CD4-positive, alpha-beta T cell (primary cell): ENCODE measurements around the gene MPO. TPM values are rescaled to one million over a fixed set of nuclear protein-coding genes. Genes with fewer than 3 reads are reported as not detected.

Source experiments
- ATAC-seq: fragments of 200-7000 bp; cut with Tn5 transposase; one replicate; pipeline ENCODE4 v1.10.0; 2022; ENCODE audit warnings: mild to moderate bottlenecking; ENCODE audit not compliant: poor library complexity
- CTCF ChIA-PET: fragments of 350-600 bp; sonication (Branson Sonifier 250); formaldehyde crosslinking; loops from one replicate; lab custom pipeline; 2021; ENCODE audit warnings: antibody characterized with exemption, inconsistent platforms; lab: Charles Lee
- POLR2A ChIA-PET: fragments of 350-600 bp; sonication (Branson Sonifier 250); formaldehyde crosslinking; loops from one replicate; lab custom pipeline; 2021; ENCODE audit warnings: antibody characterized with exemption, inconsistent platforms; lab: Charles Lee
- DNase-seq, 14 experiments: peaks; one replicate each; pipeline ENCODE4 v3.0.0-alpha.2; 2013 to 2020; ENCODE audit warnings: mixed read lengths in 2 of 14
- H3K27ac ChIP-seq, 2 donors: one replicate each; pipeline versions ENCODE4 v1.5.1 to v1.7.0; 2013; ENCODE audit warnings: low read length in 2 of 2, low read depth in 1 of 2, mild to moderate bottlenecking in 1 of 2
- H3K27me3 ChIP-seq, 2 experiments: 1 replicate in 1 of 2; 2 replicates in 1 of 2; pipeline versions ENCODE4 v1.6.1 to v1.7.0; 2013; ENCODE audit warnings: low read length in 2 of 2, control low read depth in 1 of 2, mild to moderate bottlenecking in 1 of 2, moderate library complexity in 1 of 2; ENCODE audit not compliant: insufficient read depth in 2 of 2, control insufficient read depth in 1 of 2
- H3K36me3 ChIP-seq: one replicate; pipeline ENCODE4 v1.6.1; 2013; ENCODE audit warnings: low read length, control low read depth; ENCODE audit not compliant: insufficient read depth
- H3K4me1 ChIP-seq: one replicate; pipeline ENCODE4 v1.6.1; 2013; ENCODE audit warnings: low read length, control low read depth; ENCODE audit not compliant: insufficient read depth
- H3K4me3 ChIP-seq: one replicate; pipeline ENCODE4 v1.5.1; 2013; ENCODE audit warnings: mild to moderate bottlenecking, low read length, moderate library complexity
- H3K9me3 ChIP-seq, 2 experiments: 1 replicate in 1 of 2; 2 replicates in 1 of 2; pipeline versions ENCODE4 v1.6.1 to v1.7.0; 2013; ENCODE audit warnings: low read length in 2 of 2, mild to moderate bottlenecking in 2 of 2, control low read depth in 1 of 2, moderate library complexity in 1 of 2; ENCODE audit not compliant: control insufficient read depth in 1 of 2, insufficient read depth in 1 of 2
- H3K27ac Mint-ChIP-seq: one replicate; pipeline ENCODE4 v1.8.0; 2020; ENCODE audit warnings: mixed read lengths
- H3K27me3 Mint-ChIP-seq: one replicate; pipeline ENCODE4 v1.8.0; 2021; ENCODE audit warnings: mixed read lengths
- H3K36me3 Mint-ChIP-seq: one replicate; pipeline ENCODE4 v1.8.0; 2021; ENCODE audit warnings: low read depth, mixed read lengths
- H3K4me1 Mint-ChIP-seq: one replicate; pipeline ENCODE4 v1.8.0; 2021; ENCODE audit warnings: low read depth, mixed read lengths
- H3K4me3 Mint-ChIP-seq: one replicate; pipeline ENCODE4 v1.8.0; 2020; ENCODE audit warnings: mild to moderate bottlenecking, mixed read lengths
- H3K9me3 Mint-ChIP-seq: one replicate; pipeline ENCODE4 v1.8.0; 2020; ENCODE audit warnings: mixed read lengths
- intact Hi-C, 2 experiments: fragments of 100-400 bp; cut with DNase I in 1 of 2; cut with micrococcal nuclease in 1 of 2; formaldehyde crosslinking; loops; one replicate each; pipeline versions ENCODE4 v1.15.1 to v1.9.0; 2023 to 2025; cut with DNase I, micrococcal nuclease
- total RNA-seq, 174 experiments: library from RNA in 2 of 174; stranded (reverse) in 2 of 174; gene quantifications; one replicate each; pipeline ENCODE4 v1.2.3 and lab custom pipeline; 2021 to 2026
- TF ChIP-seq, protein P1 (sequence below): fragments of 200-600 bp; IDR thresholded peaks from one replicate; pipeline ENCODE4 v1.8.0; 2022; ENCODE audit warnings: antibody characterized with exemption, mild to moderate bottlenecking

Gene MPO
- total RNA-seq, 2 experiments from 2014 or later, result 0.77 TPM; not detected in 1

DNA sequence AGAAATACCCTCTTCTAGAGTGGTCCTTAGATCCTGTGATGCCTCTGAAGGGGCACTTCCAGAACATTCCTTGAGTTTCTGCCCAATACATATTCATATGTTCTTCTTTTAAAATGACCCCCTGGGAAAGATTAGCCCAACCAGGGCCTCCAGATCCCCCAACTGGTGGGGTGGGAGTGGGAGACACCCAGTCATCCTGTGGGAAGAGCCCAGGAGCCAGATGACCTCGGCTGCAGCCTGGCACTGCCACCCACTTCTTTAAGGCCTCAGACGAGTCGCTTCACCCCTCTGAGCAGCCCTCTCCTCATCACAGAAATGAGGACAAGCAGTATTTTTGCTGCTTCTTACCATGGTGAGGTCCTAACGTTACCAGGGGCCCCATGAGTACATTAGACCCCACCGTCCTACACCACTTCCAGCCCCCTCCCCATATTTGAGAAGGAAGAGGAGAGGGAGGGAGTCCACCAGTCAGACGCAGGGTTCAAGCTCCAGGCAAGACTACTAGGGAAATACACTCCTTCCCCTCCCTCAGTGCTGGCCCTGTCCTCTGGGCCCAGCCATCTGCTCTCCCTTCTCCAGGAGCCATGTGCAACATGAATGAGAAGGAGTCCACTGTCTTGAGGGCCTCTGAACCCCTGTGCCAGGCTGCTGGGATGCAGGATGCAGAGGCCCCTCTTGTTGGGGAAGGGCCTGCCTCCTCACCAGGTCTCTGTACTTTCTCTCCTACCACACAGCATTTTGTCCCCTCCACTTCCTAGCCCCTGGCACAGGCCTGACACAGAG, 11.8 kb downstream of the MPO start:
- no peaks in the 10 kb centered on the region for H3K4me1 Mint-ChIP-seq
- H3K27me3 Mint-ChIP-seq, result peaks cover 38% of the 10 kb centered on the region
- H3K36me3 Mint-ChIP-seq, result no peaks in the 10 kb centered on the region
- POLR2A ChIA-PET, result no interaction called here
- Histone ChIP-seq H3K4me3 (no peak overlapping the region), H3K27me3 (peaks cover 14 to 16% of the 10 kb centered on the region in 2 experiments), H3K36me3 (no peaks in the 10 kb centered on the region), H3K4me1 (no peaks in the 10 kb centered on the region), H3K27ac (no peak overlapping the region), H3K9me3 (no peaks in the 10 kb centered on the region)
- intact Hi-C loops, result no loop called here
- no peak overlapping the region for H3K27ac Mint-ChIP-seq
- no peak for ATAC-seq
- TF ChIP-seq, protein P1, sequence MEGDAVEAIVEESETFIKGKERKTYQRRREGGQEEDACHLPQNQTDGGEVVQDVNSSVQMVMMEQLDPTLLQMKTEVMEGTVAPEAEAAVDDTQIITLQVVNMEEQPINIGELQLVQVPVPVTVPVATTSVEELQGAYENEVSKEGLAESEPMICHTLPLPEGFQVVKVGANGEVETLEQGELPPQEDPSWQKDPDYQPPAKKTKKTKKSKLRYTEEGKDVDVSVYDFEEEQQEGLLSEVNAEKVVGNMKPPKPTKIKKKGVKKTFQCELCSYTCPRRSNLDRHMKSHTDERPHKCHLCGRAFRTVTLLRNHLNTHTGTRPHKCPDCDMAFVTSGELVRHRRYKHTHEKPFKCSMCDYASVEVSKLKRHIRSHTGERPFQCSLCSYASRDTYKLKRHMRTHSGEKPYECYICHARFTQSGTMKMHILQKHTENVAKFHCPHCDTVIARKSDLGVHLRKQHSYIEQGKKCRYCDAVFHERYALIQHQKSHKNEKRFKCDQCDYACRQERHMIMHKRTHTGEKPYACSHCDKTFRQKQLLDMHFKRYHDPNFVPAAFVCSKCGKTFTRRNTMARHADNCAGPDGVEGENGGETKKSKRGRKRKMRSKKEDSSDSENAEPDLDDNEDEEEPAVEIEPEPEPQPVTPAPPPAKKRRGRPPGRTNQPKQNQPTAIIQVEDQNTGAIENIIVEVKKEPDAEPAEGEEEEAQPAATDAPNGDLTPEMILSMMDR, result no peak
- no peaks in the 10 kb centered on the region for H3K9me3 Mint-ChIP-seq
- H3K4me3 Mint-ChIP-seq, result no peak overlapping the region
- DNase-seq, result no peak
- CTCF ChIA-PET, result no interaction called here

- ChIA-PET CTCF (no interaction called here), POLR2A (no interaction called here)
- TF ChIP-seq, protein P1, result no peak
- Mint-ChIP-seq H3K4me1 (no peaks in the 10 kb centered on the region), H3K36me3 (no peaks in the 10 kb centered on the region), H3K27me3 (peaks cover 44% of the 10 kb centered on the region), H3K4me3 (no peak overlapping the region), H3K9me3 (no peaks in the 10 kb centered on the region), H3K27ac (no peak overlapping the region)
- intact Hi-C loops, result no loop called here
- Histone ChIP-seq H3K4me1 (no peaks in the 10 kb centered on the region), H3K27me3 (peaks cover 16 to 22% of the 10 kb centered on the region in 2 experiments), H3K9me3 (no peaks in the 10 kb centered on the region), H3K4me3 (no peak overlapping the region), H3K36me3 (no peaks in the 10 kb centered on the region), H3K27ac (no peak overlapping the region)
- ATAC-seq, result no peak
- DNase-seq, result no peak
Measured at GRCh38 chr17:58268326-58268725, 12.4 kb downstream of the MPO start.

DNA sequence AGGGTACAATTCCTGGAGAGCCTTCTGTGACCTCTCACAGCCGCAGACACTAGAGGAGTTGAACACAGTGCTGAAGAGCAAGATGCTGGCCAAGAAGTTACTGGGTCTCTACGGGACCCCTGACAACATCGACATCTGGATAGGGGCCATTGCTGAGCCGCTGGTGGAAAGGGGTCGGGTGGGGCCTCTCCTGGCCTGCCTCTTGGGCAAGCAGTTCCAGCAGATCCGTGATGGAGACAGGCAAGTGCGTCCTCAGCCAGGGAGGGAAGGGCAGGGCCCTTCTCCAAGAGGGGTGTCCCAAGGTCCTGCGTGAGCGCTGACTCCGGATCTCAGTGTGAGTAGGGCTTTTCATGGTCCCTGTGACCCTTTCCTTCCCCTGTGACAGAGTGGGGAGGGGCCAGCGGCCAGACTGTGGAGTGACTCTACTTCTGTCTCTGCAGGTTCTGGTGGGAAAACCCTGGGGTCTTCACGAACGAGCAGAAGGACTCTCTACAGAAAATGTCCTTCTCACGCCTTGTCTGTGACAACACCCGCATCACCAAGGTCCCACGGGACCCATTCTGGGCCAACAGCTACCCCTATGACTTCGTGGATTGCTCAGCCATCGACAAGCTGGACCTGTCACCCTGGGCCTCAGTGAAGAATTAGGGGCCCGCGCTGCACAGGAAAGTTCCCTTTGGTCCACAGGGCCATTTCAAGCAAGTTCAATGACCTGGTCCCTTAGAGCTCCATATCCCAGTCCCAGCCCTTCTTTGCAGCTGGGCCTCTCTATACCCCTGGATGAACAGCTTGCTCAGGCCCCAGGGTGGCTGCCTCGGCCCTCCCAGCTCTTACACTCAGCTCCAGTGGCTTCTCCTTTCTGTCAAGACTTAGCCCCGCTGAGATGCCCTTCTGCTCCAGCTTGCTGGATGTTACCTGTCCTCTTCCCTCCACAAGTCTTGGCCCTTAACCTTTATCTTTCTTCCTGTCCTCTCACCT, 13.1 kb downstream of the MPO start:
- no peak overlapping the region for H3K4me3 Mint-ChIP-seq
- no peaks in the 10 kb centered on the region for H3K9me3 Mint-ChIP-seq
- POLR2A ChIA-PET, result no interaction called here
- no peak for ATAC-seq
- no peak for DNase-seq
- Histone ChIP-seq H3K27ac (no peak overlapping the region), H3K36me3 (no peaks in the 10 kb centered on the region), H3K27me3 (peaks cover 16 to 29% of the 10 kb centered on the region in 2 experiments), H3K4me1 (no peaks in the 10 kb centered on the region), H3K4me3 (no peak overlapping the region), H3K9me3 (no peaks in the 10 kb centered on the region)
- TF ChIP-seq, protein P1, result no peak
- intact Hi-C loops, result no loop called here
- H3K27ac Mint-ChIP-seq, result no peak overlapping the region
- H3K4me1 Mint-ChIP-seq, result no peaks in the 10 kb centered on the region
- peaks cover 51% of the 10 kb centered on the region for H3K27me3 Mint-ChIP-seq
- H3K36me3 Mint-ChIP-seq, result no peaks in the 10 kb centered on the region
- CTCF ChIA-PET, result interaction anchor here (0.5 kb wide), 1 partner anchor 12 kb away, joined by 3 read pairs; no protein-coding TSS in a partner anchor
